Stimulated activated CD4-positive, alpha-beta T cell treated with anti-CD3 and anti-CD28 coated beads, Interleukin-12 subunit alpha, Interleukin-12 subunit beta, amount 100 ng/mL, for 4 hours (primary cell): ENCODE measurements around the gene PITPNM3.
"Not testable (repeated sequence)": the region's sequence is repeated elsewhere in the genome, so short reads cannot be mapped to it uniquely, and the experiment has no call there.

ENCODE experiments used
- DNase-seq: peaks from one replicate; pipeline ENCODE4 v3.0.0-alpha.2; 2020

Gene PITPNM3

GRCh38 chr17:6556121-6557039 is at the start of gene PITPNM3:
PITPNM3 (minus strand) TSS chr17:6556555; CDS start chr17:6556406, 149 bp downstream.
- DNase-seq, result no peak

- no peak for DNase-seq
These were observed 48.8 kb upstream of the PITPNM3 start for GRCh38 chr17:6605142-6605541.

GRCh38 chr17:6603744-6604325 is 47.5 kb upstream of the PITPNM3 start:
- no peak for DNase-seq

GRCh38 chr17:6602141-6602540 is 45.8 kb upstream of the PITPNM3 start:
- no peak for DNase-seq

- no peak for DNase-seq
These were observed 43.0 kb upstream of the PITPNM3 start for GRCh38 chr17:6599364-6599763.

GRCh38 chr17:6597727-6598126 is 41.4 kb upstream of the PITPNM3 start:
- DNase-seq, result no peak

GRCh38 chr17:6596941-6597340 is 40.6 kb upstream of the PITPNM3 start:
- no peak for DNase-seq

- DNase-seq, result no peak
These were observed 40.2 kb upstream of the PITPNM3 start for GRCh38 chr17:6596511-6596910.

- no peak for DNase-seq
These were observed 39.7 kb upstream of the PITPNM3 start for GRCh38 chr17:6596081-6596480.

GRCh38 chr17:6593371-6593770 is 37.0 kb upstream of the PITPNM3 start:
- not testable (repeated sequence) for DNase-seq

- no peak for DNase-seq
These were observed 35.8 kb upstream of the PITPNM3 start for GRCh38 chr17:6592173-6592572.

- DNase-seq, result no peak
These were observed 35.3 kb upstream of the PITPNM3 start for GRCh38 chr17:6591599-6592158.

- DNase-seq, result no peak
These were observed 33.1 kb upstream of the PITPNM3 start for GRCh38 chr17:6589266-6589946.

- DNase-seq, result no peak
These were observed 31.8 kb upstream of the PITPNM3 start for GRCh38 chr17:6588165-6588564.

GRCh38 chr17:6587310-6587709 is 31.0 kb upstream of the PITPNM3 start:
- no peak for DNase-seq

GRCh38 chr17:6583411-6583810 is 27.1 kb upstream of the PITPNM3 start:
- no peak for DNase-seq

- DNase-seq, result no peak
These were observed 24.3 kb upstream of the PITPNM3 start for GRCh38 chr17:6580625-6581024.

- no peak for DNase-seq
These were observed 22.1 kb upstream of the PITPNM3 start for GRCh38 chr17:6578491-6578890.

GRCh38 chr17:6577686-6578263 is 21.4 kb upstream of the PITPNM3 start:
- DNase-seq, result no peak

GRCh38 chr17:6576038-6576785 is 19.9 kb upstream of the PITPNM3 start:
- DNase-seq, result no peak

GRCh38 chr17:6575596-6575988 is 19.2 kb upstream of the PITPNM3 start:
- DNase-seq, result no peak
